ENCODE measurements around the gene TUBB. TPM values are rescaled to one million over a fixed set of nuclear protein-coding genes. Genes with fewer than 3 reads are reported as not detected.
A peak's percentile ranks its signal among the peaks of the same experiment; 100 is the strongest.

The TUBB gene
- total and polyA plus RNA-seq, 9 of the 15 experiments (the other 6 are each of a cell fraction or from before 2014, with no cell fraction given), result 971 to 2,870 (median 1,478) TPM

GRCh38 chr6:30688569-30688968, 31.6 kb upstream of the TUBB start:
- Histone ChIP-seq H2AFZ (ENCODE audit: low read depth, low read length) (no peak overlapping the region), H3K9ac (ENCODE audit: insufficient read depth in 1 of 2, low read depth in 2 of 2, low read length in 2 of 2) (peak overlapping the region; percentile 75 to 80), H3K36me3 (ENCODE audit: control insufficient read depth, insufficient read depth, low read length) (peaks cover 8% of the 10 kb centered on the region; the same call in 2 of the 3 replicates), H3K27me3 (ENCODE audit: control insufficient read depth in 2 of 2, insufficient read depth in 2 of 2, low read length in 2 of 2) (no peaks in the 10 kb centered on the region), H3K9me3 (replicated peaks; ENCODE audit: control insufficient read depth, insufficient read depth, low read depth, low read length) (no peaks in the 10 kb centered on the region), H3K4me2 (ENCODE audit: insufficient read depth, low read length) (peak overlapping the region; percentile 97), H3K4me1 (replicated peaks in 1 of 2; ENCODE audit: control insufficient read depth in 2 of 2, insufficient read depth in 2 of 2, low read length in 2 of 2) (peaks cover 42 to 74% of the 10 kb centered on the region in 2 experiments), H3K79me2 (ENCODE audit: control insufficient read depth, insufficient read depth, low read length) (peaks cover 65% of the 10 kb centered on the region), H3K4me3 (no peak overlapping the region), H3K27ac (ENCODE audit: extremely low read depth, low read depth, low read length) (peak overlapping the region; percentile 88), H3K9me1 (ENCODE audit: control insufficient read depth, insufficient read depth, low read length) (no peaks in the 10 kb centered on the region), H4K20me1 (replicated peaks; ENCODE audit: control insufficient read depth, insufficient read depth, low read length) (no peaks in the 10 kb centered on the region)
- 90% methylated on average over 8 of the region's 9 CpGs for WGBS (ENCODE audit: insufficient coverage, low coverage, missing lambda C conversion rate)
- no peak for FAIRE-seq
- TF ChIP-seq POLR2AphosphoS5 (IDR thresholded peaks at IDR 0.05; ENCODE audit: control insufficient read depth, insufficient read depth, low read depth, low read length) (peak; percentile 8; the same call in 1 of the 2 replicates), ZNF274 (IDR thresholded peaks at IDR 0.05; ENCODE audit: borderline replicate concordance, low read depth, low read length) (no peak)
- ChIA-PET CTCF (ENCODE audit: low intra/inter-chr PET ratio) (no interaction called here), POLR2A (interaction anchor here (0.7 to 23.5 kb wide), 5 partner anchors 8 to 73 kb away, joined by 3 to 524 read pairs (median 14); partner anchors contain the start of genes MDC1 and TUBB)
- in situ Hi-C loops (cut with MboI) (no loop called here), intact Hi-C loops (cut with micrococcal nuclease) (loop anchor here (10.0 kb wide), 1 partner anchor 126 kb away; no protein-coding TSS in a partner anchor)
- no TSS peak for BruUV-seq (replicated peaks)
- DNase-seq (ENCODE audit: extremely low read depth in 1 of 4, low spot score in 3 of 4), result no peak
- no peak for ATAC-seq

GRCh38 chr6:30689022-30689865, 30.9 kb upstream of the TUBB start:
- Histone ChIP-seq H3K27ac (ENCODE audit: extremely low read depth, low read depth, low read length) (peak overlapping the region; percentile 66), H3K4me1 (replicated peaks in 1 of 2; ENCODE audit: control insufficient read depth in 2 of 2, insufficient read depth in 2 of 2, low read length in 2 of 2) (peaks cover 42 to 68% of the 10 kb centered on the region in 2 experiments), H3K79me2 (ENCODE audit: control insufficient read depth, insufficient read depth, low read length) (peaks cover 58% of the 10 kb centered on the region), H3K9ac (ENCODE audit: insufficient read depth in 1 of 2, low read depth in 2 of 2, low read length in 2 of 2) (peak overlapping the region; percentile 74 to 92; a peak in 3 of 4 replicates), H3K4me3 (no peak overlapping the region), H2AFZ (ENCODE audit: low read depth, low read length) (no peak overlapping the region), H4K20me1 (replicated peaks; ENCODE audit: control insufficient read depth, insufficient read depth, low read length) (no peaks in the 10 kb centered on the region), H3K27me3 (ENCODE audit: control insufficient read depth in 2 of 2, insufficient read depth in 2 of 2, low read length in 2 of 2) (no peaks in the 10 kb centered on the region), H3K9me3 (replicated peaks; ENCODE audit: control insufficient read depth, insufficient read depth, low read depth, low read length) (no peaks in the 10 kb centered on the region), H3K9me1 (ENCODE audit: control insufficient read depth, insufficient read depth, low read length) (no peaks in the 10 kb centered on the region), H3K36me3 (ENCODE audit: control insufficient read depth, insufficient read depth, low read length) (peaks cover 8% of the 10 kb centered on the region; the same call in 2 of the 3 replicates), H3K4me2 (ENCODE audit: insufficient read depth, low read length) (peak overlapping the region; percentile 95)
- ChIA-PET POLR2A (interaction anchor here (0.7 to 23.5 kb wide), 6 partner anchors 7 to 74 kb away, joined by 3 to 524 read pairs (median 10); partner anchors contain the start of genes MDC1 and TUBB), CTCF (ENCODE audit: low intra/inter-chr PET ratio) (no interaction called here)
- ATAC-seq (no peak), DNase-seq (ENCODE audit: extremely low read depth in 1 of 4, low spot score in 3 of 4) (no peak), FAIRE-seq (no peak)
- in situ Hi-C loops (cut with MboI), result no loop called here
- intact Hi-C loops (cut with micrococcal nuclease), result loop anchor here (10.0 kb wide), 1 partner anchor 126 kb away; no protein-coding TSS in a partner anchor
- WGBS (ENCODE audit: insufficient coverage, low coverage, missing lambda C conversion rate), result 71% methylated on average over 10 of the region's 11 CpGs
- TF ChIP-seq CHD1 (IDR thresholded peaks at IDR 0.05; ENCODE audit: low read length) (peak; percentile 5), SIX5 (IDR thresholded peaks at IDR 0.05; ENCODE audit: borderline replicate concordance in 1 of 2, insufficient read depth in 1 of 2, low read depth in 1 of 2, low read length in 2 of 2) (no peak), POLR2A (conservative IDR thresholded peaks at IDR 0.05) (peak; percentile 10; the same call in 1 of the 2 replicates), U2AF1 (optimal IDR thresholded peaks at IDR 0.05; ENCODE audit: low read depth, low read length) (no peak), SUPT5H (IDR thresholded peaks at IDR 0.05) (0 out of 2 replicates have a peak, but pooled peaks have one; percentile 17), CEBPB (tag; IDR thresholded peaks at IDR 0.05) (no peak)
- BruUV-seq (replicated peaks), result no TSS peak

Measured in K562 (cell line).